BJ (cell line): ENCODE data around the gene BICRAL. TPM values are rescaled to one million over a fixed set of nuclear protein-coding genes. Genes with fewer than 3 reads are reported as not detected.

Experiments used
- CTCF ChIA-PET: fragments of 350-600 bp; formaldehyde crosslinking; extraction: SDS; loops from one replicate; lab custom pipeline; 2021; ENCODE audit warnings: antibody characterized with exemption, inconsistent platforms; lab: Yijun Ruan, JAX
- POLR2A ChIA-PET: fragments of 300-600 bp; sonication (Branson Sonifier 250); formaldehyde crosslinking; extraction: SDS; loops from one replicate; lab custom pipeline; 2021; ENCODE audit warnings: antibody characterized with exemption; lab: Charles Lee
- DNase-seq: peaks from one replicate; pipeline ENCODE4 v3.0.0-alpha.2; 2011; ENCODE audit warnings: low read depth
- H3K27me3 ChIP-seq: 2 replicates; pipeline ENCODE4 v1.6.0; 2011; ENCODE audit warnings: low read length; ENCODE audit not compliant: control insufficient read depth, insufficient read depth
- H3K36me3 ChIP-seq: 2 replicates; pipeline ENCODE4 v1.5.1; 2011; ENCODE audit warnings: low read length; ENCODE audit not compliant: control insufficient read depth, insufficient read depth
- H3K4me3 ChIP-seq: 2 replicates; pipeline ENCODE4 v1.5.1; 2011; ENCODE audit warnings: low read depth, mild to moderate bottlenecking, control low read depth, low read length
- CTCF ChIP-seq: IDR thresholded peaks from 2 replicates; pipeline ENCODE4 v1.5.1; 2011; ENCODE audit warnings: low read depth, mild to moderate bottlenecking, control low read depth, inconsistent platforms, low read length, moderate library complexity; ENCODE audit not compliant: insufficient read depth
- polyA plus RNA-seq: library from polyadenylated mRNA; depleted of rRNA; stranded (reverse); fragments of >200 nt; gene quantifications from 2 replicates; pipeline ENCODE4 v1.2.3, GENCODE V29; 2011

Gene BICRAL
- polyA plus RNA-seq, 1 experiment, result 7.4 TPM

GRCh38 chr6:42860481-42860880 is 78.6 kb downstream of the BICRAL start:
- POLR2A ChIA-PET, result no interaction called here
- no peak for TF ChIP-seq CTCF
- no peak for DNase-seq
- Histone ChIP-seq H3K27me3 (no peaks in the 10 kb centered on the region), H3K4me3 (no peak overlapping the region), H3K36me3 (peaks cover 12% of the 10 kb centered on the region)
- CTCF ChIA-PET, result interaction anchor here (1.1 to 1.5 kb wide), 2 partner anchors 134 to 199 kb away, joined by 3 to 4 read pairs; no protein-coding TSS in a partner anchor

GRCh38 chr6:42864602-42865001 is 82.8 kb downstream of the BICRAL start:
- TF ChIP-seq CTCF, result no peak
- no peaks in the 10 kb centered on the region for H3K27me3 ChIP-seq
- H3K4me3 ChIP-seq, result no peak overlapping the region
- POLR2A ChIA-PET, result no interaction called here
- peaks cover 8% of the 10 kb centered on the region for H3K36me3 ChIP-seq
- no peak for DNase-seq
- CTCF ChIA-PET, result no interaction called here

GRCh38 chr6:42870145-42870936 is 88.5 kb downstream of the BICRAL start:
- POLR2A ChIA-PET, result no interaction called here

GRCh38 chr6:42871711-42872110 is 89.9 kb downstream of the BICRAL start:
- CTCF ChIA-PET, result no interaction called here
- no peak for DNase-seq
- Histone ChIP-seq H3K36me3 (no peaks in the 10 kb centered on the region), H3K27me3 (no peaks in the 10 kb centered on the region), H3K4me3 (no peak overlapping the region)
- POLR2A ChIA-PET, result no interaction called here
- no peak for TF ChIP-seq CTCF

More at GRCh38 chr6:42870145-42870936, 88.5 kb downstream of the BICRAL start:
- TF ChIP-seq CTCF, result no peak
- CTCF ChIA-PET, result interaction anchor here (2.8 kb wide), 1 partner anchor 208 kb away, joined by 14 read pairs; no protein-coding TSS in a partner anchor
- no peak for DNase-seq
- no peak overlapping the region for H3K4me3 ChIP-seq
- no peaks in the 10 kb centered on the region for H3K27me3 ChIP-seq
- H3K36me3 ChIP-seq, result 0 out of 2 replicates have a peak, but pooled peaks cover 1% of the 10 kb centered on the region

- no peaks in the 10 kb centered on the region for H3K36me3 ChIP-seq
- ChIA-PET CTCF (interaction anchor here (2.2 kb wide), 1 partner anchor 147 kb away, joined by 8 read pairs; no protein-coding TSS in a partner anchor), POLR2A (no interaction called here)
- no peaks in the 10 kb centered on the region for H3K27me3 ChIP-seq
- DNase-seq, result no peak
- H3K4me3 ChIP-seq, result no peak overlapping the region
- TF ChIP-seq CTCF, result no peak
Measured at GRCh38 chr6:42873313-42873712, 91.5 kb downstream of the BICRAL start.
